Measurements from ENCODE around the gene SLC12A2.

Gene SLC12A2

GRCh38 chr5:128083033-128083810, at the start of gene SLC12A2:
TSS of gene SLC12A2 (plus strand) at chr5:128083766. CDS start at chr5:128083955, 189 bp downstream.
- TF ChIP-seq NFIC (IDR thresholded peaks at IDR 0.05), result peak; percentile 8; the same call in 1 of the 2 replicates
- peak; percentile 96 for TF ChIP-seq EGR1 (IDR thresholded peaks at IDR 0.05)
- no peak for TF ChIP-seq REST (IDR thresholded peaks at IDR 0.05; ENCODE audit: low read depth)
- no peak for TF ChIP-seq RAD21 (IDR thresholded peaks at IDR 0.05; ENCODE audit: low read depth)
- TF ChIP-seq USF1 (IDR thresholded peaks at IDR 0.05), result 0 out of 2 replicates have a peak, but pooled peaks have one; percentile 15
- peak; percentile 72 for TF ChIP-seq TAF1 (IDR thresholded peaks at IDR 0.05; ENCODE audit: low read depth)
- 0 out of 2 replicates have a peak, but pooled peaks have one; percentile 64 for TF ChIP-seq ZBTB7A (IDR thresholded peaks at IDR 0.05; ENCODE audit: low read depth)
- TF ChIP-seq MAX (IDR thresholded peaks at IDR 0.05), result peak; percentile 98
- peak; percentile 70 for TF ChIP-seq TCF12 (IDR thresholded peaks at IDR 0.05; ENCODE audit: low read depth)
- TF ChIP-seq CEBPB (IDR thresholded peaks at IDR 0.05), result no peak
- TF ChIP-seq YY1 (IDR thresholded peaks at IDR 0.05; ENCODE audit: low read depth), result no peak
- TF ChIP-seq CREB1 (IDR thresholded peaks at IDR 0.05; ENCODE audit: low read depth), result 0 out of 2 replicates have a peak, but pooled peaks have one; percentile 25
- TF ChIP-seq EP300 (IDR thresholded peaks at IDR 0.05; ENCODE audit: borderline replicate concordance), result peak; percentile 38; the same call in 1 of the 2 replicates
- TF ChIP-seq TEAD4 (IDR thresholded peaks at IDR 0.05), result no peak
- peak; percentile 42; the same call in 1 of the 2 replicates for TF ChIP-seq FOXM1 (IDR thresholded peaks at IDR 0.05; ENCODE audit: borderline replicate concordance, low read depth)

- TF ChIP-seq YY1 (IDR thresholded peaks at IDR 0.05; ENCODE audit: low read depth) (no peak), NFIC (IDR thresholded peaks at IDR 0.05) (no peak), ZBTB7A (IDR thresholded peaks at IDR 0.05; ENCODE audit: low read depth) (no peak), RAD21 (IDR thresholded peaks at IDR 0.05; ENCODE audit: low read depth) (no peak), USF1 (IDR thresholded peaks at IDR 0.05) (no peak), TEAD4 (IDR thresholded peaks at IDR 0.05) (no peak), CREB1 (IDR thresholded peaks at IDR 0.05; ENCODE audit: low read depth) (no peak), FOXM1 (IDR thresholded peaks at IDR 0.05; ENCODE audit: borderline replicate concordance, low read depth) (no peak), TAF1 (IDR thresholded peaks at IDR 0.05; ENCODE audit: low read depth) (no peak), REST (IDR thresholded peaks at IDR 0.05; ENCODE audit: low read depth) (no peak), CEBPB (IDR thresholded peaks at IDR 0.05) (no peak), EP300 (IDR thresholded peaks at IDR 0.05; ENCODE audit: borderline replicate concordance) (no peak)
Measured at GRCh38 chr5:128035689-128036088, 47.9 kb upstream of the SLC12A2 start.

GRCh38 chr5:128036950-128037349, 46.6 kb upstream of the SLC12A2 start:
- TF ChIP-seq REST (IDR thresholded peaks at IDR 0.05; ENCODE audit: low read depth) (no peak), TEAD4 (IDR thresholded peaks at IDR 0.05) (no peak), CEBPB (IDR thresholded peaks at IDR 0.05) (no peak), NFIC (IDR thresholded peaks at IDR 0.05) (no peak), TAF1 (IDR thresholded peaks at IDR 0.05; ENCODE audit: low read depth) (no peak), EP300 (IDR thresholded peaks at IDR 0.05; ENCODE audit: borderline replicate concordance) (no peak), TCF12 (IDR thresholded peaks at IDR 0.05; ENCODE audit: low read depth) (no peak), ZBTB7A (IDR thresholded peaks at IDR 0.05; ENCODE audit: low read depth) (no peak), CREB1 (IDR thresholded peaks at IDR 0.05; ENCODE audit: low read depth) (no peak), RAD21 (IDR thresholded peaks at IDR 0.05; ENCODE audit: low read depth) (no peak), EGR1 (IDR thresholded peaks at IDR 0.05) (no peak), MAX (IDR thresholded peaks at IDR 0.05) (no peak), YY1 (IDR thresholded peaks at IDR 0.05; ENCODE audit: low read depth) (no peak), FOXM1 (IDR thresholded peaks at IDR 0.05; ENCODE audit: borderline replicate concordance, low read depth) (no peak)

All from Ishikawa (cell line).